Activated naive CD8-positive, alpha-beta T cell treated with anti-CD3 and anti-CD28 coated beads, Interleukin-2, amount 10 ng/mL, durations not matched to agents 7 days and 5 days (primary cell): ENCODE measurements around the gene ZNF619. TPM values are rescaled to one million over a fixed set of nuclear protein-coding genes. Genes with fewer than 3 reads are reported as not detected.

Experiments
- ATAC-seq: fragments of 150-1000 bp; cut with Tn5 transposase; one replicate; pipeline ENCODE4 v1.10.0; 2021; ENCODE audit warnings: low read depth, moderate library complexity
- POLR2A ChIA-PET: fragments of 350-600 bp; sonication (Branson Sonifier 250); formaldehyde crosslinking; loops from one replicate; lab custom pipeline; 2021; ENCODE audit warnings: antibody characterized with exemption; lab: Charles Lee
- DNase-seq: peaks from one replicate; pipeline ENCODE4 v3.0.0; 2021
- H3K27ac Mint-ChIP-seq: one replicate; pipeline ENCODE4 v1.8.0; 2022; ENCODE audit warnings: mild to moderate bottlenecking, mixed read lengths
- H3K27me3 Mint-ChIP-seq: one replicate; pipeline ENCODE4 v1.8.0; 2022; ENCODE audit warnings: mild to moderate bottlenecking, moderate library complexity, mixed read lengths
- H3K36me3 Mint-ChIP-seq: one replicate; pipeline ENCODE4 v1.8.0; 2021; ENCODE audit warnings: mild to moderate bottlenecking, mixed read lengths
- H3K4me1 Mint-ChIP-seq: one replicate; pipeline ENCODE4 v1.8.0; 2021; ENCODE audit warnings: mixed read lengths
- H3K4me3 Mint-ChIP-seq: one replicate; pipeline ENCODE4 v1.8.0; 2022; ENCODE audit warnings: mild to moderate bottlenecking, moderate library complexity, mixed read lengths
- H3K9me3 Mint-ChIP-seq: one replicate; pipeline ENCODE4 v1.8.0; 2021; ENCODE audit warnings: mixed read lengths
- total RNA-seq, 2 experiments: library from RNA; stranded (reverse); gene quantifications; one replicate each; pipeline ENCODE4 v1.2.3, GENCODE V29; 2021

The ZNF619 gene
- 10 to 100 TPM; 11.3 to 13.3 TPM for total RNA-seq

GRCh38 chr3:40476478-40477470 is at the start of gene ZNF619:
ZNF619 (plus strand) TSS chr3:40477122; CDS start chr3:40477980, 858 bp downstream.
- peaks cover 23% of the 10 kb centered on the region for H3K4me1 Mint-ChIP-seq
- no peaks in the 10 kb centered on the region for H3K9me3 Mint-ChIP-seq
- peaks cover 19% of the 10 kb centered on the region for H3K36me3 Mint-ChIP-seq
- peak within 1 kb of the TSS; percentile 86 for H3K4me3 Mint-ChIP-seq
- POLR2A ChIA-PET = interaction anchor here (1.0 to 3.0 kb wide), 5 partner anchors 13 to 168 kb away, joined by 3 to 21 read pairs (median 9); partner anchors contain the start of genes EIF1B, RPL14 and ZNF621
- DNase-seq (peak; percentile 67), ATAC-seq (peak; percentile 89)
- H3K27me3 Mint-ChIP-seq = no peaks in the 10 kb centered on the region
- H3K27ac Mint-ChIP-seq = peak within 1 kb of the TSS; percentile 85

GRCh38 chr3:40432793-40433192 is 44.1 kb upstream of the ZNF619 start:
- Mint-ChIP-seq H3K27me3 (no peaks in the 10 kb centered on the region), H3K9me3 (no peaks in the 10 kb centered on the region), H3K27ac (no peak overlapping the region), H3K4me3 (no peak overlapping the region), H3K4me1 (no peaks in the 10 kb centered on the region), H3K36me3 (peaks cover 3% of the 10 kb centered on the region)
- POLR2A ChIA-PET = interaction anchor here (0.5 kb wide), 1 partner anchor 80 kb away, joined by 3 read pairs; no protein-coding TSS in a partner anchor
- DNase-seq = no peak
- ATAC-seq = no peak

- POLR2A ChIA-PET = no interaction called here
- no peak for DNase-seq
- H3K4me3 Mint-ChIP-seq = no peak overlapping the region
- no peaks in the 10 kb centered on the region for H3K9me3 Mint-ChIP-seq
- H3K27ac Mint-ChIP-seq = no peak overlapping the region
- no peaks in the 10 kb centered on the region for H3K27me3 Mint-ChIP-seq
- ATAC-seq = no peak
- H3K36me3 Mint-ChIP-seq = peaks cover 3% of the 10 kb centered on the region
- H3K4me1 Mint-ChIP-seq = no peaks in the 10 kb centered on the region
These were observed 39.0 kb upstream of the ZNF619 start for GRCh38 chr3:40437889-40438288.

- DNase-seq = no peak
- H3K36me3 Mint-ChIP-seq = peaks cover under 1% of the 10 kb centered on the region
- H3K4me1 Mint-ChIP-seq = no peaks in the 10 kb centered on the region
- no peak for ATAC-seq
- H3K4me3 Mint-ChIP-seq = no peak overlapping the region
- no peak overlapping the region for H3K27ac Mint-ChIP-seq
- POLR2A ChIA-PET = no interaction called here
- no peaks in the 10 kb centered on the region for H3K9me3 Mint-ChIP-seq
- H3K27me3 Mint-ChIP-seq = no peaks in the 10 kb centered on the region
These were observed 31.9 kb upstream of the ZNF619 start for GRCh38 chr3:40445062-40445461.

- Mint-ChIP-seq H3K4me1 (no peaks in the 10 kb centered on the region), H3K36me3 (peaks cover 2% of the 10 kb centered on the region), H3K9me3 (no peaks in the 10 kb centered on the region), H3K27me3 (no peaks in the 10 kb centered on the region), H3K4me3 (no peak overlapping the region), H3K27ac (no peak overlapping the region)
- POLR2A ChIA-PET = no interaction called here
- ATAC-seq = no peak
- DNase-seq = no peak
These were observed 31.0 kb upstream of the ZNF619 start for GRCh38 chr3:40445880-40446279.

GRCh38 chr3:40450438-40450837 is 26.5 kb upstream of the ZNF619 start:
- POLR2A ChIA-PET = no interaction called here
- H3K36me3 Mint-ChIP-seq = peaks cover 2% of the 10 kb centered on the region
- H3K9me3 Mint-ChIP-seq = no peaks in the 10 kb centered on the region
- H3K27me3 Mint-ChIP-seq = no peaks in the 10 kb centered on the region
- DNase-seq (no peak), ATAC-seq (no peak)
- H3K4me3 Mint-ChIP-seq = no peak overlapping the region
- peaks cover 18% of the 10 kb centered on the region for H3K4me1 Mint-ChIP-seq
- no peak overlapping the region for H3K27ac Mint-ChIP-seq

GRCh38 chr3:40451551-40451950 is 25.4 kb upstream of the ZNF619 start:
- Mint-ChIP-seq H3K4me1 (peaks cover 20% of the 10 kb centered on the region), H3K4me3 (no peak overlapping the region), H3K36me3 (peaks cover 2% of the 10 kb centered on the region), H3K27ac (no peak overlapping the region), H3K27me3 (no peaks in the 10 kb centered on the region), H3K9me3 (no peaks in the 10 kb centered on the region)
- DNase-seq (no peak), ATAC-seq (no peak)
- POLR2A ChIA-PET = interaction anchor here (1.6 to 2.9 kb wide), 2 partner anchors 31 to 54 kb away, joined by 6 to 14 read pairs; partner anchors contain the start of gene ZNF620

GRCh38 chr3:40452057-40452456 is 24.9 kb upstream of the ZNF619 start:
- Mint-ChIP-seq H3K4me1 (peaks cover 22% of the 10 kb centered on the region), H3K4me3 (peak overlapping the region; percentile 86), H3K27me3 (no peaks in the 10 kb centered on the region), H3K9me3 (no peaks in the 10 kb centered on the region), H3K36me3 (peaks cover 2% of the 10 kb centered on the region), H3K27ac (peak overlapping the region; percentile 98)
- DNase-seq (no peak), ATAC-seq (no peak)
- POLR2A ChIA-PET = interaction anchor here (1.0 to 3.0 kb wide), 8 partner anchors 9 to 747 kb away, joined by 3 to 22 read pairs (median 8); partner anchors contain the start of genes CTNNB1, ZNF619, ZNF620 and ZNF621

GRCh38 chr3:40452562-40452875 is 24.4 kb upstream of the ZNF619 start:
- Mint-ChIP-seq H3K27ac (peak overlapping the region; percentile 98), H3K27me3 (no peaks in the 10 kb centered on the region), H3K4me3 (peak overlapping the region; percentile 86), H3K4me1 (peaks cover 23% of the 10 kb centered on the region), H3K36me3 (peaks cover 2% of the 10 kb centered on the region), H3K9me3 (no peaks in the 10 kb centered on the region)
- ATAC-seq = no peak
- no peak for DNase-seq
- POLR2A ChIA-PET = interaction anchor here (0.6 to 3.0 kb wide), 9 partner anchors 9 to 747 kb away, joined by 3 to 22 read pairs (median 7); partner anchors contain the start of genes CTNNB1, ZNF619, ZNF620 and ZNF621

GRCh38 chr3:40452876-40453730 is 23.8 kb upstream of the ZNF619 start:
- ATAC-seq (peak; percentile 92), DNase-seq (peak; percentile 88)
- POLR2A ChIA-PET = interaction anchor here (0.6 to 3.0 kb wide), 11 partner anchors 8 to 746 kb away, joined by 3 to 22 read pairs (median 7); partner anchors contain the start of genes CTNNB1, ZNF619, ZNF620 and ZNF621
- no peaks in the 10 kb centered on the region for H3K9me3 Mint-ChIP-seq
- H3K27ac Mint-ChIP-seq = peak overlapping the region; percentile 98
- peaks cover 27% of the 10 kb centered on the region for H3K4me1 Mint-ChIP-seq
- H3K27me3 Mint-ChIP-seq = no peaks in the 10 kb centered on the region
- H3K4me3 Mint-ChIP-seq = peak overlapping the region; percentile 86
- peaks cover 6% of the 10 kb centered on the region for H3K36me3 Mint-ChIP-seq

GRCh38 chr3:40453933-40454332 is 23.0 kb upstream of the ZNF619 start:
- no peak for ATAC-seq
- Mint-ChIP-seq H3K9me3 (no peaks in the 10 kb centered on the region), H3K4me3 (peak overlapping the region; percentile 86), H3K27ac (peak overlapping the region; percentile 98), H3K4me1 (peaks cover 35% of the 10 kb centered on the region), H3K27me3 (no peaks in the 10 kb centered on the region), H3K36me3 (peaks cover 13% of the 10 kb centered on the region)
- POLR2A ChIA-PET = interaction anchor here (0.6 to 3.0 kb wide), 7 partner anchors 11 to 745 kb away, joined by 3 to 22 read pairs (median 10); partner anchors contain the start of genes CTNNB1, ZNF620 and ZNF621
- DNase-seq = no peak

GRCh38 chr3:40455328-40455727 is 21.6 kb upstream of the ZNF619 start:
- POLR2A ChIA-PET = no interaction called here
- H3K27ac Mint-ChIP-seq = no peak overlapping the region
- H3K9me3 Mint-ChIP-seq = no peaks in the 10 kb centered on the region
- no peaks in the 10 kb centered on the region for H3K27me3 Mint-ChIP-seq
- peaks cover 16% of the 10 kb centered on the region for H3K36me3 Mint-ChIP-seq
- H3K4me1 Mint-ChIP-seq = peaks cover 38% of the 10 kb centered on the region
- ATAC-seq (no peak), DNase-seq (no peak)
- peak overlapping the region; percentile 93 for H3K4me3 Mint-ChIP-seq
